Upper lobe of right lung (tissue), 1 donor: ENCODE measurements around the gene PCMTD2. TPM values are rescaled to one million over a fixed set of nuclear protein-coding genes. Genes with fewer than 3 reads are reported as not detected.

ENCODE experiments used
- ATAC-seq: fragments of 200-7000 bp; cut with Tn5 transposase; one replicate; pipeline ENCODE4 v1.9.1; 2020; ENCODE audit warnings: mild to moderate bottlenecking, moderate library complexity
- DNase-seq: peaks from one replicate; pipeline ENCODE4 v3.0.0-alpha.2; 2020
- H3K27ac ChIP-seq: fragments of 200-600 bp; one replicate; pipeline ENCODE4 v1.8.0; 2022
- H3K27me3 ChIP-seq: fragments of 200-600 bp; one replicate; pipeline ENCODE4 v1.8.0; 2022; ENCODE audit warnings: mild to moderate bottlenecking
- H3K36me3 ChIP-seq: fragments of 200-600 bp; one replicate; pipeline ENCODE4 v1.8.0; 2022
- H3K4me1 ChIP-seq: fragments of 200-600 bp; one replicate; pipeline ENCODE4 v1.8.0; 2022
- H3K4me3 ChIP-seq: fragments of 200-600 bp; one replicate; pipeline ENCODE4 v1.8.0; 2022; ENCODE audit warnings: mild to moderate bottlenecking
- H3K9me3 ChIP-seq: fragments of 200-600 bp; one replicate; pipeline ENCODE4 v1.8.0; 2022
- CTCF ChIP-seq: fragments of 200-600 bp; IDR thresholded peaks from one replicate; pipeline ENCODE4 v1.8.0; 2022; ENCODE audit warnings: antibody characterized with exemption
- intact Hi-C: fragments of 100-400 bp; cut with DNase I; formaldehyde crosslinking; loops from one replicate; pipeline ENCODE4 v1.11.0; 2022
- total RNA-seq: library from RNA; stranded (reverse); fragmentation: NEBNext Ultra II Directional; extraction: Animal tissue kit (Norgen Biotek cat#: 25700); gene quantifications from one replicate; pipeline ENCODE4 v1.2.1, GENCODE V29; 2021
- donor health status: DM: no; HTN: yes; CAD: no; lungs with severe emphysema.

The PCMTD2 gene
- total RNA-seq, 1 donor from 2014 or later = 58.8 TPM

GRCh38 chr20:64238851-64239387 lies 16.6 kb upstream of the PCMTD2 start:
- Histone ChIP-seq H3K9me3 (no peaks in the 10 kb centered on the region), H3K36me3 (no peaks in the 10 kb centered on the region), H3K27me3 (no peaks in the 10 kb centered on the region), H3K4me3 (no peak overlapping the region), H3K4me1 (no peaks in the 10 kb centered on the region), H3K27ac (no peak overlapping the region)
- ATAC-seq (no peak), DNase-seq (peak; percentile 40)
- TF ChIP-seq CTCF = no peak
- intact Hi-C loops = no loop called here

GRCh38 chr20:64239449-64240242 lies 15.9 kb upstream of the PCMTD2 start:
- no peaks in the 10 kb centered on the region for H3K9me3 ChIP-seq
- TF ChIP-seq CTCF = no peak
- no peak overlapping the region for H3K4me3 ChIP-seq
- DNase-seq (peak; percentile 40), ATAC-seq (no peak)
- no peaks in the 10 kb centered on the region for H3K4me1 ChIP-seq
- intact Hi-C loops = no loop called here
- no peaks in the 10 kb centered on the region for H3K27me3 ChIP-seq
- no peaks in the 10 kb centered on the region for H3K36me3 ChIP-seq
- H3K27ac ChIP-seq = no peak overlapping the region

GRCh38 chr20:64240243-64241015 lies 15.1 kb upstream of the PCMTD2 start:
- intact Hi-C loops = no loop called here
- peaks cover 3% of the 10 kb centered on the region for H3K27me3 ChIP-seq
- no peak overlapping the region for H3K27ac ChIP-seq
- H3K36me3 ChIP-seq = no peaks in the 10 kb centered on the region
- peak; percentile 58 for DNase-seq
- no peak for ATAC-seq
- no peaks in the 10 kb centered on the region for H3K9me3 ChIP-seq
- H3K4me3 ChIP-seq = no peak overlapping the region
- no peak for TF ChIP-seq CTCF
- H3K4me1 ChIP-seq = no peaks in the 10 kb centered on the region

DNA sequence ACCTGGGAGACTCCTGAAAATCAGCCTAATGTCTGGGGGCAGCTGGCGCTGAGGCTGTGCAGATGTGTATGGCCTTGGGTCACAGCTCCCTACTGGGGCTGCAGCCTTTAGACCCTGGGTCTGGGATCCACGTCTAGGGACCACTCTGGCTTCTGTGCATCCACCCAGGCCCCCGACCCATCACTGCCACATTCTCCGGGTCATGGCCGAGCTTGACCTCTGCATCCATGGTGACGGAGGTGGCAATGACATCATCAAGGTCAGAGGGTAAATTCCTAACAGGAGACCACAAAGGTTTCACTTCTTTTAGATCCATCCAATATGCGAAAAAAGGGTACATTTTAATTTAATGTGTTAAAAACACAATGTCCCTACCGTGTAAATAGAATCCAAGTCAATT lies 14.5 kb upstream of the PCMTD2 start:
- Histone ChIP-seq H3K27me3 (peaks cover 9% of the 10 kb centered on the region), H3K9me3 (no peaks in the 10 kb centered on the region), H3K4me1 (no peaks in the 10 kb centered on the region), H3K27ac (no peak overlapping the region), H3K36me3 (no peaks in the 10 kb centered on the region), H3K4me3 (no peak overlapping the region)
- no peak for DNase-seq
- ATAC-seq = no peak
- no peak for TF ChIP-seq CTCF
- intact Hi-C loops = no loop called here

GRCh38 chr20:64242003-64242796 lies 13.3 kb upstream of the PCMTD2 start:
- DNase-seq = peak; percentile 54
- no peaks in the 10 kb centered on the region for H3K9me3 ChIP-seq
- intact Hi-C loops = no loop called here
- H3K27ac ChIP-seq = no peak overlapping the region
- no peak overlapping the region for H3K4me3 ChIP-seq
- H3K36me3 ChIP-seq = no peaks in the 10 kb centered on the region
- H3K4me1 ChIP-seq = no peaks in the 10 kb centered on the region
- no peak for TF ChIP-seq CTCF
- ATAC-seq = no peak
- H3K27me3 ChIP-seq = peaks cover 16% of the 10 kb centered on the region
